Esophagus squamous epithelium (tissue), 5 donors: Measurements from ENCODE around the gene DMRTB1. TPM values are rescaled to one million over a fixed set of nuclear protein-coding genes. Genes with fewer than 3 reads are reported as not detected.

Experiments used
- DNase-seq: peaks from one replicate; lab custom pipeline; 2025; lab: John Stamatoyannopoulos, UW
- H3K27ac ChIP-seq, 4 donors: fragments of 200-600 bp; sonication (generic); one replicate each; pipeline ENCODE4 v1.5.1; 2016 to 2019; ENCODE audit warnings: mild to moderate bottlenecking in 1 of 4
- H3K27me3 ChIP-seq, 4 donors: fragments of 200-600 bp; sonication (generic); 1 replicate in 3 of 4; 2 replicates in 1 of 4; pipeline versions ENCODE4 v1.5.1 to v1.6.0; 2017 to 2021; ENCODE audit warnings: antibody characterized with exemption in 1 of 4
- H3K36me3 ChIP-seq, 3 donors: fragments of 200-600 bp; sonication (generic); one replicate each; pipeline ENCODE4 v1.5.1; 2016 to 2019
- H3K4me1 ChIP-seq, 3 donors: fragments of 200-600 bp; sonication (generic); one replicate each; pipeline ENCODE4 v1.5.1; 2017 to 2019
- H3K4me3 ChIP-seq, 4 donors: fragments of 200-600 bp; sonication (generic); 1 replicate in 3 of 4; 2 replicates in 1 of 4; pipeline ENCODE4 v1.5.1; 2016 to 2019; ENCODE audit warnings: mild to moderate bottlenecking in 2 of 4, moderate library complexity in 1 of 4
- H3K9me3 ChIP-seq, 3 donors: fragments of 200-600 bp; sonication (generic); one replicate each; pipeline ENCODE4 v1.5.1; 2016 to 2019
- POLR2A ChIP-seq, 4 donors: fragments of 450-650 bp; IDR thresholded peaks; one replicate each; pipeline ENCODE4 v1.6.1; 2017; ENCODE audit warnings: antibody characterized with exemption in 4 of 4, mild to moderate bottlenecking in 4 of 4, moderate library complexity in 3 of 4
- WGBS, 2 donors: methylation state at CpG; one replicate each; pipeline ENCODE4 v1.1.5; 2018; 5-methylcytosine and 5-hydroxymethylcytosine counted together
- intact Hi-C: fragments of 100-400 bp; cut with DNase I; formaldehyde crosslinking; loops from one replicate; pipeline ENCODE4 v1.15.0; 2022
- total RNA-seq, 4 donors: library from RNA; depleted of rRNA; stranded (reverse); fragments of >200 nt; gene quantifications; one replicate each; pipeline ENCODE4 v1.1.0, GENCODE V29; 2016
- TF ChIP-seq, protein P1 (sequence below), 6 experiments: fragments of 450-650 bp in 4 of 6; fragments of 200-600 bp in 2 of 6; sonication (generic) in 2 of 6; IDR thresholded peaks; one replicate each; pipeline ENCODE4 v1.5.1; 2016 to 2019; ENCODE audit warnings: antibody characterized with exemption in 6 of 6, mild to moderate bottlenecking in 4 of 6, moderate library complexity in 4 of 6
- donor health status: DM: yes; HTN: yes; CAD: no.

Gene DMRTB1
- total RNA-seq, 4 donors from 2014 or later = not detected

DNA sequence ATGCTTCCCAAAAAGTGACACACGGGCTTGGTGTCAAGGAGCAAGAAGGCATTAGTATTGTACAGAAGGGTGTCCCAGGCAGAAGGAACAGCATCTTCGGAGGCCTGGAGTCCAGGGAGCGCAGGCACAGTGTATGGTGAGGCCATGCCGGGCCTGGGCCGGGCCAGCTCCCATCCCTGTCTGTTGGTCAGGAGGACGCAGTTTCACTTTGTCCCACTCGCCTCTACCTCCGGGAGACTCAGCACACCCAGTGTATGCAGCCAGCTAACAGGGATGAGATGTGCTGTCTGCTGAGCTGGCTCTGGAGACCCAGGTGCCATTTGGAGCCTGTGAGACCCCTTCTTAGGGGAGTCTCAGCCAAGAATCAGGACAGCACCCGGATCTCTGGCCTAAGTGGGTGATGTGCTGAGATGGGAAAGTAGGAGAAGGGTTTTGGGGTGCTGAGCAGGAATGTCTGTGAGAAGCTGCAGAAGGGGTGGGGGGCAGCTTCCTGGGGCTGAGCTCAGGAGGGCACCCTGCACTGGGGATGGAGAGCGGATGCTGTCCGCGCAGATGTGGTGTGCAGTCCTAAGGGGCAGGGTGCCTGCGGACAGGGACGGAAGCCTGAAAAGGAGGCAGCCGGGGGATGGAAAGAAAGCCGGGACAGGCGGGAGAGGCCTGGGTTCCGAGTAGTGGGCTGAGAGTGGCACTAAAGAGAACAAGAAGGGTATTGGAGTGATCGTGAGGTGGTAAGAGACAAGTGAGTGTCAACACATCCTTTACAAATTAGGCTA lies 25.7 kb downstream of the DMRTB1 start:
- intact Hi-C loops = loop anchor here (10.0 kb wide), 1 partner anchor 270 kb away; no protein-coding TSS in a partner anchor
- Histone ChIP-seq H3K9me3 (no peaks in the 10 kb centered on the region), H3K4me3 (no peak overlapping the region), H3K27me3 (peaks cover 0 to 80% (median 0%) of the 10 kb centered on the region in 4 donors), H3K36me3 (no peaks in the 10 kb centered on the region), H3K4me1 (peaks cover 0 to 6% (median 5%) of the 10 kb centered on the region in 3 donors), H3K27ac (no peak overlapping the region)
- WGBS, 2 donors = 73 to 74% methylated on average over 12 to 18 of the region's 19 CpGs
- TF ChIP-seq, protein P1, sequence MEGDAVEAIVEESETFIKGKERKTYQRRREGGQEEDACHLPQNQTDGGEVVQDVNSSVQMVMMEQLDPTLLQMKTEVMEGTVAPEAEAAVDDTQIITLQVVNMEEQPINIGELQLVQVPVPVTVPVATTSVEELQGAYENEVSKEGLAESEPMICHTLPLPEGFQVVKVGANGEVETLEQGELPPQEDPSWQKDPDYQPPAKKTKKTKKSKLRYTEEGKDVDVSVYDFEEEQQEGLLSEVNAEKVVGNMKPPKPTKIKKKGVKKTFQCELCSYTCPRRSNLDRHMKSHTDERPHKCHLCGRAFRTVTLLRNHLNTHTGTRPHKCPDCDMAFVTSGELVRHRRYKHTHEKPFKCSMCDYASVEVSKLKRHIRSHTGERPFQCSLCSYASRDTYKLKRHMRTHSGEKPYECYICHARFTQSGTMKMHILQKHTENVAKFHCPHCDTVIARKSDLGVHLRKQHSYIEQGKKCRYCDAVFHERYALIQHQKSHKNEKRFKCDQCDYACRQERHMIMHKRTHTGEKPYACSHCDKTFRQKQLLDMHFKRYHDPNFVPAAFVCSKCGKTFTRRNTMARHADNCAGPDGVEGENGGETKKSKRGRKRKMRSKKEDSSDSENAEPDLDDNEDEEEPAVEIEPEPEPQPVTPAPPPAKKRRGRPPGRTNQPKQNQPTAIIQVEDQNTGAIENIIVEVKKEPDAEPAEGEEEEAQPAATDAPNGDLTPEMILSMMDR (IDR thresholded peaks at IDR 0.05) = no peak
- TF ChIP-seq POLR2A (IDR thresholded peaks at IDR 0.05) = no peak
- no peak for DNase-seq

DNA sequence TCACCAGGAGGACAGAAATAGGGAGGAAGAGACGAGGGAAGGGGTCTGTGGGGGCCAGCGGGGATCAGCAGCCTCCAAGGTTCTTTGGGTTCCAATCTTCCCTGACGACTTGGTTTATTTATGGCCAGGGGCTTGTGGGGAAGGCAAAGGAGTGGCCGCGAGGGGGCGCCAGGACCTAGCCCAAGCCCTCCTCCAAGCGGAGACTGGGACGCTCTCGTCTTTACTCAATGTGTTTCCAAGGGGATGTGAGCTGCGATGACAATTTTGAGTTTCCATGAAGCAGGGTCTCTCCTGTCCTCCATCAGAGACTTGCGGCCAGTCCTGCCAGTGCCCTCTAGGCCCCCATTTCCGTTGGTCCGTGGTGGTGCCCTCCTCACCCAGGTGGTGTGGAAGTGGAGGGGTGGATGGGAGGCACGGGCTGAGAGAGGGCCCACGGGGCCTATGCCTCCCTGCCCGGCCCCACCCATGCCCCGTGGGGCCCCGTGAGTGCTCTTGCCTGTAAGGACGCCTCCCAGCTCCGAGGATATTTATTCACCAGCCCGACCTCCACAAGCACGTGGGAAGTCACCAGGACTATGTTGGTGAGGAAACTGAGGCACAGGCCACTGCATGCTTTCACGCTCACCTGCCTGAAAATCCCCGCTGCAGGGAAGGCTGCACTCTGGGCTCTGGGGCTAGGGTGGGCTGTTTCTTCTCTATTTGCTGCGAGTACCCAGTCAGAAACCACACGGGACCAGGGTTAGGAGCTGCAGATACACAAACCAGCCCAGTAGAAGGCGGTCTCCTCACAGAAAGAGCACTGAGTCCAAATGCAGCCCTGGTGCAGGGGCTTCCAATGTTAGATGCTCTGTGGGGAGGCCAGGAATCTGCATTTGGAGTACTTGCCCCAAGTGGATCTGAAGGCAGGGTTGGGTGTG lies 26.5 kb downstream of the DMRTB1 start:
- Histone ChIP-seq H3K27me3 (peaks cover 0 to 82% (median 0%) of the 10 kb centered on the region in 4 donors), H3K9me3 (no peaks in the 10 kb centered on the region), H3K4me3 (no peak overlapping the region), H3K4me1 (peaks cover 0 to 6% (median 5%) of the 10 kb centered on the region in 3 donors), H3K27ac (no peak overlapping the region), H3K36me3 (no peaks in the 10 kb centered on the region)
- intact Hi-C loops = loop anchor here (10.0 kb wide), 1 partner anchor 269 kb away; no protein-coding TSS in a partner anchor
- DNase-seq = no peak
- WGBS, 2 donors = 18 to 21% methylated on average over 15 to 17 of the region's 27 CpGs
- TF ChIP-seq, protein P1 (IDR thresholded peaks at IDR 0.05) = peak; percentile 56 to 83 (median 79)
- no peak for TF ChIP-seq POLR2A (IDR thresholded peaks at IDR 0.05)

DNA sequence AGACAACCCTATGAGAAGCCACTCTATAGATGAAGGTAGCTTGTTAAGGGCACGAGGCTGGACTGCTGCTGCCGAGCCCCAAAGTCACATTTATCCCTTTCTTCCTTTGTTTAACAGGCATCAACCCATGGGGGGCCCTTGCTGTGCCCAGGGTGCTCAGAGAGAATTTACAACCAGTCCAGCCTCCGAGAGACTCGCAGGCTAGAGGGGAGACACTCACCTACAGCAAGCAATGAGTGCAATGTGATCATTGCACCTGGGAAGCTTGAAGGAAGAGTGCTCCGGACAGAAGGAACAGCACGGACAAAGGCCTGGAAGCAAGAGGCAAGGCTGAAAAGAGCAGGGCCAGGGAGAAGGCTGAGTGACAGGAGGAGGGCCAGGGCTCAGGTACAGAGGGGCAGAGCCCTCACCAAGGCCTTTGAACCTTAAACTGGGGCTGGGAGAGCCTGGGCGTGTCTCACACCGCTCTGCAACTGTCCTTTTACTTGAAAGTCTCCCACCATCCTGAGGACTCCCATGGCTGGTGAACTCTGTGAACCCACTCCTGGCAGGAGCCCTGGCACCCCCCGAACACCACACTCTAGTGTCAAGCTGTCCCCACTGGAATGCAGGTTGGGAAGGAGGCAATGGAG lies 27.3 kb downstream of the DMRTB1 start:
- H3K4me1 ChIP-seq = peaks cover 0 to 6% (median 5%) of the 10 kb centered on the region in 3 donors
- no peak overlapping the region for H3K27ac ChIP-seq
- no peaks in the 10 kb centered on the region for H3K9me3 ChIP-seq
- intact Hi-C loops = loop anchor here (10.0 kb wide), 1 partner anchor 268 kb away; no protein-coding TSS in a partner anchor
- H3K27me3 ChIP-seq = peaks cover 0 to 83% (median 0%) of the 10 kb centered on the region in 4 donors
- TF ChIP-seq, protein P1 (IDR thresholded peaks at IDR 0.05) = no peak
- TF ChIP-seq POLR2A (IDR thresholded peaks at IDR 0.05) = no peak
- no peaks in the 10 kb centered on the region for H3K36me3 ChIP-seq
- DNase-seq = no peak
- H3K4me3 ChIP-seq = no peak overlapping the region
- 80 to 85% methylated on average over 4 to 5 of the region's 9 CpGs for WGBS, 2 donors

DNA sequence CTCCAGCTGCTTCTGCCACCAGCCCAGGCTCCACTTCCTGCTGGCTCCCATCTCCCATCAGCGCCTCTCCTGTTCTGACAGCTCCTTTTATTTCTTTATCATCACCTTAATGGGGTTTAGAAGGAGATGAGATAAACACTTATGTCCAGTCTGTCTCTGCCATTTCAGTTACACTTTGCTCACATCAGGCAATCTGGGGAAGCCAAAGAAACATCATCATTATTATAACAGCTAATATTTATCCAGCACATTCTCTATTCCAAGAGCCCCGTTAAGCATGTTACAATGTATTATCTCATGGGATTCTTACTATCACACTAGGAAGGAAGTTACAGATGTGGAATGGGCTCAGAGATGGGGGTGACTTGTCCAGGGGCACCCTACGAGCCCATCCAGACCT lies 31.2 kb downstream of the DMRTB1 start:
- Histone ChIP-seq H3K27me3 (peaks cover 0 to 61% (median 0%) of the 10 kb centered on the region in 4 donors), H3K4me1 (peaks cover 0 to 4% (median 4%) of the 10 kb centered on the region in 3 donors), H3K27ac (no peak overlapping the region), H3K36me3 (no peaks in the 10 kb centered on the region), H3K9me3 (no peaks in the 10 kb centered on the region), H3K4me3 (no peak overlapping the region)
- 45 to 52% methylated on average over 3 of the region's 3 CpGs for WGBS, 2 donors
- TF ChIP-seq, protein P1 (IDR thresholded peaks at IDR 0.05) = no peak
- TF ChIP-seq POLR2A (IDR thresholded peaks at IDR 0.05) = no peak
- no peak for DNase-seq
- intact Hi-C loops = no loop called here
